ENCODE measurements around the gene STRN4.

- TF ChIP-seq SUZ12 (IDR thresholded peaks at IDR 0.05) = no peak
- TF ChIP-seq BHLHE40 (IDR thresholded peaks at IDR 0.05; ENCODE audit: borderline replicate concordance) = no peak
- no peak for TF ChIP-seq ZNF384 (IDR thresholded peaks at IDR 0.05)
- no peak for TF ChIP-seq PKNOX1 (IDR thresholded peaks at IDR 0.05)
- TF ChIP-seq FOXA1 (IDR thresholded peaks at IDR 0.05) = no peak
- TF ChIP-seq FOXM1 (IDR thresholded peaks at IDR 0.05; ENCODE audit: borderline replicate concordance) = no peak
- TF ChIP-seq FOXK2 (IDR thresholded peaks at IDR 0.05) = no peak
- TF ChIP-seq SP1 (IDR thresholded peaks at IDR 0.05) = no peak
- TF ChIP-seq ARNT (IDR thresholded peaks at IDR 0.05) = no peak
- no peak for TF ChIP-seq LEF1 (IDR thresholded peaks at IDR 0.05; ENCODE audit: borderline replicate concordance)
Observed at GRCh38 chr19:46760363-46760762, 14.1 kb upstream of the STRN4 start.
